Fibroblast of mammary gland (primary cell): ENCODE measurements around the gene FGF23.

ENCODE experiments used
- DNase-seq: peaks from one replicate; pipeline ENCODE4 v3.0.0-alpha.2; 2010; ENCODE audit warnings: low read depth
- H3K4me3 ChIP-seq: 2 replicates; pipeline ENCODE4 v1.5.1; 2011; ENCODE audit warnings: low read depth, mild to moderate bottlenecking, low read length, moderate library complexity; ENCODE audit not compliant: control insufficient read depth
- CTCF ChIP-seq: conservative IDR thresholded peaks from 2 replicates; pipeline ENCODE4 v1.5.1; 2011; ENCODE audit warnings: low read depth, low read length, inconsistent platforms; ENCODE audit not compliant: control insufficient read depth, insufficient read depth

The FGF23 gene

GRCh38 chr12:4402996-4403395 lies 23.5 kb upstream of the FGF23 start:
- no peak for TF ChIP-seq CTCF
- DNase-seq, result no peak
- no peak overlapping the region for H3K4me3 ChIP-seq

GRCh38 chr12:4401117-4401516 lies 21.6 kb upstream of the FGF23 start:
- no peak for TF ChIP-seq CTCF
- no peak for DNase-seq
- H3K4me3 ChIP-seq, result no peak overlapping the region

- no peak for DNase-seq
- H3K4me3 ChIP-seq, result no peak overlapping the region
- TF ChIP-seq CTCF, result no peak
Observed at GRCh38 chr12:4395818-4396217, 16.3 kb upstream of the FGF23 start.

GRCh38 chr12:4393211-4393610 lies 13.7 kb upstream of the FGF23 start:
- no peak for TF ChIP-seq CTCF
- no peak for DNase-seq
- H3K4me3 ChIP-seq, result no peak overlapping the region

GRCh38 chr12:4392223-4392742 lies 12.8 kb upstream of the FGF23 start:
- DNase-seq, result no peak
- TF ChIP-seq CTCF, result no peak
- H3K4me3 ChIP-seq, result no peak overlapping the region

- DNase-seq, result no peak
- no peak for TF ChIP-seq CTCF
- H3K4me3 ChIP-seq, result no peak overlapping the region
Observed at GRCh38 chr12:4388662-4389061, 9.2 kb upstream of the FGF23 start.

GRCh38 chr12:4388032-4388431 lies 8.5 kb upstream of the FGF23 start:
- no peak for DNase-seq
- no peak for TF ChIP-seq CTCF
- H3K4me3 ChIP-seq, result no peak overlapping the region
